ENCODE results near the gene TTC34.
"Not testable (repeated sequence)": the region's sequence is repeated elsewhere in the genome, so short reads cannot be mapped to it uniquely, and the experiment has no call there.

The TTC34 gene

DNA sequence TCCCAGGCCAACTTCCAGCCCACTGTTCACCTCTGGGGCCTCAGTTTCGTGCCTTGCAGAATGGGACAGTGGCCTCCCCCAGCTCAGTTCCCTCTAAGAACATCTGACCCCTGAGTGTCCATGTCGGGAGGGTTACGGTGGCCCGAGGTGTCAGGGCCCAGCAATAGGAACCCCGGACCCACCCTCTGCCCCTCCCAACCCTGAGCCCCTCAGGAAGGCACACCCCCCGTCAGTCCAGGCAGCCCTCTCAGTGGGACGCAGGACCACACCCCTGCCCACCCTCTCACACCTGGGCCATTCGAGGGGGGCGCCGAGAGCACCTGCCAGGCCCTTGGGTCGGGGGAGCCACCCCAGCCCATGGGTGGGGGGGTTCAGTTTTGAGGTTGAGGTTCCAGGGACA lies 447 bp downstream of the TTC34 start:
- no peak overlapping the region for H3K9ac ChIP-seq
- H3K4me3 ChIP-seq (ENCODE audit: low read depth, low read length): no peak overlapping the region
- H3K9me3 ChIP-seq (ENCODE audit: control insufficient read depth, low read length): no peaks in the 10 kb centered on the region
- no peaks in the 10 kb centered on the region for H3K79me2 ChIP-seq
- H3K27me3 ChIP-seq (ENCODE audit: control insufficient read depth, insufficient read depth, low read length): no peaks in the 10 kb centered on the region
- no peak overlapping the region for H3K4me2 ChIP-seq (ENCODE audit: low read length)
- no peak overlapping the region for H2AFZ ChIP-seq
- H3K4me1 ChIP-seq: no peaks in the 10 kb centered on the region
- H3K36me3 ChIP-seq (ENCODE audit: control insufficient read depth, insufficient read depth, low read length): no peaks in the 10 kb centered on the region
- H3K27ac ChIP-seq: no peak overlapping the region
- TF ChIP-seq, protein P1, sequence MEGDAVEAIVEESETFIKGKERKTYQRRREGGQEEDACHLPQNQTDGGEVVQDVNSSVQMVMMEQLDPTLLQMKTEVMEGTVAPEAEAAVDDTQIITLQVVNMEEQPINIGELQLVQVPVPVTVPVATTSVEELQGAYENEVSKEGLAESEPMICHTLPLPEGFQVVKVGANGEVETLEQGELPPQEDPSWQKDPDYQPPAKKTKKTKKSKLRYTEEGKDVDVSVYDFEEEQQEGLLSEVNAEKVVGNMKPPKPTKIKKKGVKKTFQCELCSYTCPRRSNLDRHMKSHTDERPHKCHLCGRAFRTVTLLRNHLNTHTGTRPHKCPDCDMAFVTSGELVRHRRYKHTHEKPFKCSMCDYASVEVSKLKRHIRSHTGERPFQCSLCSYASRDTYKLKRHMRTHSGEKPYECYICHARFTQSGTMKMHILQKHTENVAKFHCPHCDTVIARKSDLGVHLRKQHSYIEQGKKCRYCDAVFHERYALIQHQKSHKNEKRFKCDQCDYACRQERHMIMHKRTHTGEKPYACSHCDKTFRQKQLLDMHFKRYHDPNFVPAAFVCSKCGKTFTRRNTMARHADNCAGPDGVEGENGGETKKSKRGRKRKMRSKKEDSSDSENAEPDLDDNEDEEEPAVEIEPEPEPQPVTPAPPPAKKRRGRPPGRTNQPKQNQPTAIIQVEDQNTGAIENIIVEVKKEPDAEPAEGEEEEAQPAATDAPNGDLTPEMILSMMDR (IDR thresholded peaks at IDR 0.05): no peak

DNA sequence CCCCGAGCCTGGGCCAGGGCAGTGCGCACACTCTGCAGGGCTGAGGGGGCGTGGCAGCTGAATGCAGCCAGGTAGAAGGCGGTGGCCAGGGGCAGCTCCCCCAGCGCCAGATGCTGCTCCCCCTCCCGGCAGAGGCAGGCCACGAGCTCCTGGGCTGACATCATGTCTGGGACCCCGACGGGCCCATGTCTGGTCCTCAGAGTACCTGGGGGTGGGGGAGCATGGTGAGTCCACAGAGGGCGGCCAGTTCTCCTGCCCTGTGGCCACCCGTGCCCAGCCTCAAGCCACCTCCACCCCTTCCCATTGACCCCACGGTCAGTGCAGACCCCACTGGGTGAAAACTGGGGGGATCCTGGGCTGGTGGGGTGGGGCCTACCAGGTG lies 838 bp downstream of the TTC34 start:
- Histone ChIP-seq H3K36me3 (ENCODE audit: control insufficient read depth, insufficient read depth, low read length) (no peaks in the 10 kb centered on the region), H3K27ac (no peak overlapping the region), H3K4me2 (ENCODE audit: low read length) (no peak overlapping the region), H3K9me3 (ENCODE audit: control insufficient read depth, low read length) (no peaks in the 10 kb centered on the region), H3K4me1 (no peaks in the 10 kb centered on the region), H3K79me2 (no peaks in the 10 kb centered on the region), H3K4me3 (ENCODE audit: low read depth, low read length) (no peak overlapping the region), H2AFZ (no peak overlapping the region), H3K27me3 (ENCODE audit: control insufficient read depth, insufficient read depth, low read length) (no peaks in the 10 kb centered on the region), H3K9ac (no peak overlapping the region)
- TF ChIP-seq, protein P1 (IDR thresholded peaks at IDR 0.05): no peak

DNA sequence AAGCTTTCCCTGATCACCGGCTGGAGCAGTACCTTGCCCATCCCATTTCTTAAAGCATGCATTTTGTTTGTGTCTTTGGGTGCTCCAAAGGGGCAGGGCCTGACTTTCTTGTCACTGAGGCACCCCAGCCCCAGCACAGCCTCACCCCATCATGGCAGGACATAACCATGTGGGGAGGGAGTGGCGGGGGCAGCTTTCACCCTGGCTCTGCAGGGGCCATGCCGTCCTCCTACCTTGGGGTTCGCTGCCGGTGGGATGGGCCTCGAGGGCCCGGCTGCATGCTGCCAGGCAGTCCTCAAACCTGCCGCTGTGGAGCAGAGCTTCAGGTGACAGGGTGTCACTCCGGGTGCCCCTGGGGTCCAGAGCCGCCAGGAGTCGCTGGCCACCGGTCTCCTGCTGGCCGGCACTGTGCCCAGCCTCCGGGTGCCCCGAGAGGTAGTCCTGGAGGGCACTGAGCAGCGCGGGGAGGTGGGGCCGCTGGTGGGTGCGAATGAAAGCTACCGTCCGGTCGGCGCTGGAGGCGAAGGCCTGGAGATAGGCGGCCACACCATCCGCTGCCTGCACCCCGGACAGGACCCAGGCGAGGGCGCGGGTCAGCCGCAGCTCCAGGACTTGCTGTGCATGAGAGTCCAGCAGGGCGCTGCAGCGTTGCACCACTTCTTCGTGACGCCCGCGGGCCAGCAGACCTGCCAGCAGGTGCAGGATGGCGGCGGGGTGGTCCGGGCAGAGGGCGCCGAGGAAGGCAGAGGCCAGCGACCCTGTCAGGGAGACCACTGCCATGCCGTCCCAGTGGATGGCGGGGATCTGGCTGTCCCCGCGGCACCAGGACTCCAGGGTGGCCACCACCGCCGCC lies 1.5 kb downstream of the TTC34 start:
- H3K79me2 ChIP-seq: no peaks in the 10 kb centered on the region
- no peak overlapping the region for H2AFZ ChIP-seq
- H3K4me1 ChIP-seq: no peaks in the 10 kb centered on the region
- TF ChIP-seq, protein P1 (IDR thresholded peaks at IDR 0.05): no peak
- H3K4me2 ChIP-seq (ENCODE audit: low read length): no peak overlapping the region
- no peaks in the 10 kb centered on the region for H3K27me3 ChIP-seq (ENCODE audit: control insufficient read depth, insufficient read depth, low read length)
- no peak overlapping the region for H3K9ac ChIP-seq
- H3K36me3 ChIP-seq (ENCODE audit: control insufficient read depth, insufficient read depth, low read length): no peaks in the 10 kb centered on the region
- H3K27ac ChIP-seq: no peak overlapping the region
- no peaks in the 10 kb centered on the region for H3K9me3 ChIP-seq (ENCODE audit: control insufficient read depth, low read length)
- H3K4me3 ChIP-seq (ENCODE audit: low read depth, low read length): no peak overlapping the region

DNA sequence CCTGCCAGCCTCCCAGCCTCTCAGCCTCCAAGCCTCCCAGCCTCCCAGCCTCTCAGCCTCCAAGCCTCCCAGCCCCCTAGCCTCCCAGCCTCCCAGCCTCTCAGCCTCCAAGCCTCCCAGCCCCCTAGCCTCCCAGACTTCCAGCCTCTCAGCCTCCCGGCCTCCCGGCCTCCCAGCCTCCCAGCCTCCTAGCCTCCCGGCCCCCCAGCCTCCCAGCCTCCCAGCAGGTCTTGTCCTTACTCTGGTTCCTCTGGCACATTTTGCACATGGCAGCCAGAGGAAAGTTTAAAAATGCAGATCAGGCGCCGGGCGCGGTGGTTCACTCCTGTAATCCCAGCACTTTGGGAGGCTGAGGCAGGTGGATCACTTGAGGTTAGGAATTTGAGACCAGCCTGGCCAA lies 2.5 kb downstream of the TTC34 start:
- not testable (repeated sequence) for H3K9me3 ChIP-seq (ENCODE audit: control insufficient read depth, low read length); H3K36me3 ChIP-seq (ENCODE audit: control insufficient read depth, insufficient read depth, low read length); H2AFZ ChIP-seq; H3K4me2 ChIP-seq (ENCODE audit: low read length); H3K27me3 ChIP-seq (ENCODE audit: control insufficient read depth, insufficient read depth, low read length); H3K27ac ChIP-seq; H3K4me1 ChIP-seq; H3K9ac ChIP-seq; H3K4me3 ChIP-seq (ENCODE audit: low read depth, low read length); H3K79me2 ChIP-seq

DNA sequence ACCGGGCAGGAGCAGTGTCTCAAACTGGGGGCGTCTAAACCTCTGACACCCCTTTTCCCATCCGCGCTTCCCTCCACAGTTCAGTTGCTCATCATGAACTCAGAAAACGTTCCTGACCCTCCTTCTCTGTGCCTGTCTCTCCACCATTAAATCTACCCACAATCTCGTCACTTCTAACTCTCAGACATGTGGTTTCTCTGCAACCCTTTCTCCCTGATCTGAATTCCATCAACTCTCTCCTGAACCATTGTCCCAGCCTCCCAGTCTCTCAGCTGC lies 3.8 kb downstream of the TTC34 start:
- Histone ChIP-seq H3K4me1 (no peaks in the 10 kb centered on the region), H3K27me3 (ENCODE audit: control insufficient read depth, insufficient read depth, low read length) (no peaks in the 10 kb centered on the region), H3K27ac (no peak overlapping the region), H3K9ac (no peak overlapping the region), H3K79me2 (no peaks in the 10 kb centered on the region), H3K36me3 (ENCODE audit: control insufficient read depth, insufficient read depth, low read length) (no peaks in the 10 kb centered on the region), H3K4me2 (ENCODE audit: low read length) (no peak overlapping the region), H2AFZ (no peak overlapping the region), H3K4me3 (ENCODE audit: low read depth, low read length) (no peak overlapping the region), H3K9me3 (ENCODE audit: control insufficient read depth, low read length) (no peaks in the 10 kb centered on the region)
- TF ChIP-seq, protein P1 (IDR thresholded peaks at IDR 0.05): no peak

Data from parathyroid adenoma (tissue), 2 donors.